NCI-H1436 (cell line): ENCODE data around the gene OSCAR.

Experiments
- DNase-seq: peaks from one replicate; lab custom pipeline; 2025; lab: John Stamatoyannopoulos, UW

OSCAR gene

DNA sequence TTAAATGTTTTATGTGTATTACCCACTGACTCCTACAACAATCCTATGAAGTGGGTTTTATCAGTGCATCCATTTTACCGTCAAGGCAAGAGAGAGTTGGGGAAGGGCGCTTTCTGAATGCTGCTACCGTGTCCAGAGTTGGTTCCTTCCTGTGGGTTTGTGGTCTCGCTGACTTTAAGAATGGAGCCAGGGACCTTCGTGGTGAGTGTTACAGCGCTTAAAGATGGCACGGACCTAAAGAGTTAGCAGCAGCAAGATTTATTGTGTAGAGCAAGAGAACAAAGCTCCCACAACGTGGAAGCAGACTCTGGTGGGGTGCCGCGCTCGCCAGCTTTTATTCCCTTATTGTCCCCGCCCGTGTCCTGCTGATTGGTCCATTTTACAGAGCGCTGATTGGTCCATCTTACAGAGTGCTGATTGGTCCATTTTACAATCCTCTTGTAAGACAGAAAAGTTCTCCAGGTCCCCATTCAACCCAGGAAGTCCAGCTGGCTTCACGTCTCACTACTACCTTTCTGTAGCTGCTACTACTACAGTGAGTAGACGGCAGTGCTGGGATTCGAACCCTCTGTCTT, 6.1 kb downstream of the OSCAR start:
- DNase-seq = no peak

DNA sequence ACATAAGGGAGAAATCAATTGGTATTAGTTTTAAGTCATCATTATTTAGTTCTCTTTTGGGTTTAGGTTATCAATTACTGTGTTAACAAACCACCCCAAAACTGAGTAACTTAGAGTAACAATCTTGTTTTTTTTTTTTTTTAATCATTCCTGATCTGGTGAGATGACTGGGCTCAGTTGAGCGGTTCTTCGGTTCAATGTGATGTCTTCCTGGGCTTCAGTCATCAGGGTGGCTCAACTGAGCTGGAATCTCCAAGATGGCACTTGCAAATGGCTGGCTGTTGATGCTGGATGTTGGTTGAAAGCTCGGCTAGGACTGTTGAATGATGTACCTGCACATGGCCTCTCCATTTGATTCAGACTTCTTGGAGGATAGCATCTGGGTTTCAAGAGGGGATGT, 16.2 kb downstream of the OSCAR start:
- no peak for DNase-seq

DNA sequence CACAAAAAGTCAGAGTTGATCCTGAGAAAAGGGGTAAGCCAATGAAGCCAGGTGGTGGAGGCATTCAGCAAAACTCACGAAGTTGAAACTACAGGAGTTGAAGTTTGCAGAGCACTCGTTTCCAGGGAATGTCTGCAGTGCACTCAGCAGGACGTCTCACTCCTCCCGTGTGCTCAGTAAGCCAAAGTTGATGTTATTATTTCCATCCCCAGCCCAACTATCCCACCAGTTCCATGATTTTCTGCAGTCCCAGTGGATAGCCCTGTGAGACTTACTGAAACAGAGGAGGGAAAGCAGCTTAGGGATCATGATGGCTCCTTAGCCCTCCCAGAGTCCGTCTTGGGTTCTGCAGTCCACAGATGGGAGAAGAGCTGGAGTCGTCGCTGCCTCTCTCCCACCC, 19.6 kb downstream of the OSCAR start, which contains the start of gene TARM1:
Gene TARM1, minus strand, starts transcription at position 334 of the 400 bp plus-strand sequence. Its CDS starts 25 bp downstream, at position 309.
- DNase-seq = no peak

DNA sequence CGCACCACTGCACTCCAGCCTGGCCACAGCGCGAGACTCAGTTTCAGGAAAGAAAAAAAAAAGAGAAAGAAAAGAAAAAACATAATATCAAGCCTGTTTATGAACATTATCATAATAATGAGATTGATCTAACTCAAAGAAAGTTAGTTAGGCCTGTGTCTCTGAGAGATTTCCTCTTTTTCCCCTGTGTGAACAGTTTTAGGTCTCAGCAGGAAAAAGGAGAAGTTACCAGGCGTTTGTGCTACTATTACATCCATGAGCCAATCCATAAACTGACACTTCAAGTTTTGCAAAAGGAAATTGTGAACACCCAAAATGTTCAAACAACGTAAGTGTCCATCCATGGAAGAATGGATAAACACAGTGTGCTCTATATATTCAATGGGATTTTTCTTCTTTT, 23.3 kb downstream of the OSCAR start:
- DNase-seq = no peak

DNA sequence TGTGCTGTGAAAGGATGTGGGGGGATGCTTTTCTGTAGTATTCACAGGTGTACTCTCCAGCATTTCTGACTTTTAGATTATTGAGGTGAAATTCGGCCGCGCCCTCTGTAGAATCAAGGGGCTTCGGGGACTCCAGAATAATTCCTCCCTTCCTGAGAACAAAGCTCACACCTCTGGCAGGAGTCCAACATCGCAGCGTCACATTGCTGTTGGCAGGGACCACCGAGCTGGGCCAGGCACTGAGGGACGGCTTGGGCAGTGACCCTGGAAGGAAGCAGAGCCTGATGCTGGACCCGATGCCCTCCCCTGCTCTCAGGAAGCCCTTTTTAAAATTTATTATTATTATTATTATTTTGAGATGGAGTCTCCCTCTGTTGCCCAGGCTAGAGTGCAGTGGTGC, 25.8 kb downstream of the OSCAR start:
- DNase-seq = no peak

DNA sequence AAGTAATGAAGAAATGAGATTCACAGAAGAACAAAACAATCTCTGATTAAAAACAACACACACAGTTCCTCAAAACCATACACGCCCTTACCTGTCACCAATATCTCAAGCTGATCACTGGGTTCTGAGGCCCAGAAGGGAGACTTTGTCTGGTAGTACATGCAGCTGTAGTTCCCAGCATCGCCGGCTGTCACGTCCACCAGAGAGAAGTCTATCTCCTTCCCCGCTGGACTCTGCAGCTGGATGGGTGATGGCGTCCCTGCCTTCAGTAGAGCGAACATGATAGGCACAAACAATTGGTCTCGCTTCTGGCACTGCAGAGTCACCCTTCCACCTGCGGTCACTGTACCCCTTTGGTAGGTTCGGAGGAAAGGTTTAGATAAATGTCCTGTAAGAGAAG, 26.8 kb downstream of the OSCAR start:
- DNase-seq = no peak

DNA sequence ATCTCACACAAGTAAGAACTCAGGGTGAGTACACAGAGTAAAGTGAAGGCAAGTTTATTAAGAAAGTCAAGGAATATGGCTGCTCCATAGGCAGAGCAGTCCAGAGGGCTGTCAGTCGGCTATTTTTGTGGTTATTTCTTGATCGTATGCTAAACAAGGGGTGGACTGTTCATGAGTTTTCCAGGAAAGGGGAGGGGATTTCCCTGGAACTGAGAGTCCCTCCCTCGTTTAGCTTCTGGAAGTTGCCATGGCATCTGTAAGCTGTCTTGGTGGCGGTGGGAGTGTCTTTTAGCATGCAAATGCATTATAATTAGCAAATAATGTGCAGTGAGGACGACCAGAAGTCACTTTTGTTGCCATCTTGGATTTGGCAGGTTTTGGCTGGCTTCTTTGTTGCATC, 31.1 kb downstream of the OSCAR start:
- no peak for DNase-seq

DNA sequence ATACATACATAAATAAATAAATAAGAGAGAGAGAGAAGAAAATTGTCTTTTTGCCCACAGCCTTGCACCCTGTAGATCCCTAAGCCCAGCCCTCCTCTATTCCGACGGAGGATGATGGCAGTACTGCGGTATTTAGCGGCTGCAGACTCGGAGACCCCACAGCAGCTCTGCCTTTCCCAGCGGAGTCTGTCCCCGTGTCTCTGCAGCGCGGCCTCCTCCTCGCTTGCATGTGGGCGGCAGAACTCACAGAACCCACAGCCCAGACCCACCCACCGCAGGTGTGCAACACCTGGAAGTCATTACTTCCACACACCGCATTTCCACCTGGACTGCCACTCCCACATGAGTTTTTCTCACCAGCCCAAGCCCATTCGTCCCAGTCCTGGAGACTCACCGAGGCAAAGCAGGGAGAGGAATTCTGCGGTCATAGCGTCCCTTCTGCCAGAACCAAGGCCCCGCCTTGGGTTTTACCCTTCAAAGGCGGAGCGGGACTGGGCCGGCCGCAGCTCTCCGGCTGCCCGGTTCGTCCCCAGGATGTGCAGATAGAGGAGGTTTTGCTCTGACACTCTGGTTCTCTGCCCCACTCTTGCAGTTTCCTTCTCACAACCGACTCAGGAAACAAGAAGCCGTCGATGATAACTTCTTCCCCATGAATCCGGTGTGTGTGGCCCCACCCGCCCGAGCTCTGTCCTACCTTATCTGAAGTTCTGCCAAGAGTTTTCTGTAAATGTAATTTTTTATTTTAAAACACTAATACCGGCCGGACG, 37.1 kb downstream of the OSCAR start, which contains the start of gene VSTM1:
Gene VSTM1, minus strand, starts transcription at position 548 of the 767 bp plus-strand sequence. Its CDS starts 120 bp downstream, at position 428.
- no peak for DNase-seq

DNA sequence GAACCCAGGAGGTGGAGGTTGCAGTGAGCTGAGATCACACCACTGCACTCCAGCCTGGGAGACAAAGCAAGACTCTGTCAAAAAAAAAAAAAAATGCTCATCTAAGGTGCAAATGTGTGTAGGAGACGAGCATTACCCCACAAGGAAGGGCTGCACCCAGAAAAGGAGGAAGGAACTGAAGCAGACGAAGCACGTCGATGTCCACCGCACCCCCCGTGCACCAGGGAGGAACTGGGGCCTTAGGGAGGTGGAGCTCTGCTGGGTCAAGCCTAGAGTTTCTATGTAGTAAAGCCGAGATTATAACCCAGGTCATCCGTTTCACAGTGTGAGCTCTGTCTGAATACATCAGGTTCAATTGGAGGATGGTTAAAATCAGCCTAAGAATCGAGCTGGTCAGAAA, 38.0 kb downstream of the OSCAR start:
- DNase-seq = no peak

DNA sequence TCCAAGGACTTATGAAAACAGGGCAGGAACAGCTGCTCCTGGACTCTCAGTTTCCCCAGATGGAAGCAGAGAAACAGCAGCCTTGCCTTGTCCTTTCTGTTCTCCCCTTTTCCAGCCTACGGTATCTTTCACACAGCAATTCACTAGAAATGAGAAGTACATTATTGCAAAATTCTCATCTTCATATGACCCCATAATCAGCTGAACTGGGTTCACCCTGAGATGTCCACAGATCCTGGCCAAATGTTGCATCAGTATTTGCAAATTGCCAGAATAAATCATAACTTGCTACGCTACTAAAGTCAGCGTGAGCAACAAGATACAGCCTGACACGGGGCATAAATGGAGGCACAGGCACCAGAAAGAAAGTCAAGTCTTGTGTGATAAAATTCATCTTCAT, 53.0 kb downstream of the OSCAR start:
- no peak for DNase-seq

DNA sequence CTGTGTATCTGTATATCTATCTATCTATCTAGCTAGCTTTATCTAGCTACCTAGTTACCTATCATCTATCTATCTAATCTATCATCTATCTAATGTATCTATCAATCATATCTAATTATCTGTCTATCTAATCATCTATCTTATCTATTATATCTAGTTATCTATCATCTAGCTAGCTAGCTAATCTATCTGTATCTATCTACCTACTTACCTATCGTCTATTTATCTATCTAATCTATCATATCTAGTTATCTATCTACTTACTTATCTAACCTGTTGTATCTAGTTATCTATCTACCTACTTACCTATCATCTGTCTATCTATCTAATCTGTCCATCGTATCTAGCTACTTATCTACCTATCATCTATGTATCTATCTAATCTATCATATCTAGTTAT, 54.8 kb downstream of the OSCAR start:
- no peak for DNase-seq
